ENCODE results near the gene ABCA1. TPM values are rescaled to one million over a fixed set of nuclear protein-coding genes. Genes with fewer than 3 reads are reported as not detected.

The ABCA1 gene
- total and polyA plus RNA-seq, 5 donors from 2014 or later: 0.14 to 4.3 (median 0.41) TPM

- Mint-ChIP-seq H3K27ac (peak overlapping the region in 1 of 3 donors; percentile 32), H3K27me3 (no peaks in the 10 kb centered on the region), H3K4me1 (peaks cover 9 to 17% (median 13%) of the 10 kb centered on the region in 4 donors), H3K9me3 (no peaks in the 10 kb centered on the region), H3K4me3 (no peak overlapping the region), H3K36me3 (no peaks in the 10 kb centered on the region)
- DNase-seq: peak; percentile 25 to 82 (median 72)
- Histone ChIP-seq H3K4me1 (ENCODE audit: control insufficient read depth, insufficient read depth, low read length, poor library complexity, severe bottlenecking) (peaks cover 14% of the 10 kb centered on the region), H3K36me3 (ENCODE audit: control insufficient read depth, insufficient read depth, low read length) (no peaks in the 10 kb centered on the region), H3K4me3 (ENCODE audit: low read depth, low read length) (no peak overlapping the region), H3K27me3 (ENCODE audit: control insufficient read depth, insufficient read depth, low read length) (no peaks in the 10 kb centered on the region), H3K9me3 (ENCODE audit: control insufficient read depth in 2 of 2, low read length in 2 of 2) (no peaks in the 10 kb centered on the region), H3K27ac (ENCODE audit: insufficient read depth, low read length, poor library complexity, severe bottlenecking) (no peak overlapping the region)
- peak; percentile 20 to 34 for ATAC-seq (ENCODE audit: low read depth in 2 of 2)
Measured at GRCh38 chr9:104743376-104743985, 184.5 kb downstream of the ABCA1 start.

- Mint-ChIP-seq H3K4me3 (no peak overlapping the region), H3K36me3 (no peaks in the 10 kb centered on the region), H3K27me3 (peaks cover 7% of the 10 kb centered on the region), H3K9me3 (no peaks in the 10 kb centered on the region), H3K4me1 (peaks cover 2 to 5% (median 4%) of the 10 kb centered on the region in 4 donors), H3K27ac (no peak overlapping the region)
- DNase-seq (no peak), ATAC-seq (ENCODE audit: low read depth in 2 of 2) (no peak)
- Histone ChIP-seq H3K4me3 (ENCODE audit: low read depth, low read length) (no peak overlapping the region), H3K27ac (ENCODE audit: insufficient read depth, low read length, poor library complexity, severe bottlenecking) (no peak overlapping the region), H3K36me3 (ENCODE audit: control insufficient read depth, insufficient read depth, low read length) (no peaks in the 10 kb centered on the region), H3K27me3 (ENCODE audit: control insufficient read depth, insufficient read depth, low read length) (no peaks in the 10 kb centered on the region), H3K9me3 (ENCODE audit: control insufficient read depth in 2 of 2, low read length in 2 of 2) (no peaks in the 10 kb centered on the region), H3K4me1 (ENCODE audit: control insufficient read depth, insufficient read depth, low read length, poor library complexity, severe bottlenecking) (no peaks in the 10 kb centered on the region)
Measured at GRCh38 chr9:104740621-104741020, 187.3 kb downstream of the ABCA1 start.

- Mint-ChIP-seq H3K27ac (no peak overlapping the region), H3K9me3 (no peaks in the 10 kb centered on the region), H3K27me3 (peaks cover 7% of the 10 kb centered on the region), H3K4me1 (peaks cover 2 to 4% (median 4%) of the 10 kb centered on the region in 4 donors), H3K4me3 (no peak overlapping the region), H3K36me3 (no peaks in the 10 kb centered on the region)
- ATAC-seq (ENCODE audit: low read depth in 2 of 2) (no peak), DNase-seq (no peak)
- Histone ChIP-seq H3K4me1 (ENCODE audit: control insufficient read depth, insufficient read depth, low read length, poor library complexity, severe bottlenecking) (no peaks in the 10 kb centered on the region), H3K36me3 (ENCODE audit: control insufficient read depth, insufficient read depth, low read length) (no peaks in the 10 kb centered on the region), H3K9me3 (ENCODE audit: control insufficient read depth in 2 of 2, low read length in 2 of 2) (no peaks in the 10 kb centered on the region), H3K4me3 (ENCODE audit: low read depth, low read length) (no peak overlapping the region), H3K27me3 (ENCODE audit: control insufficient read depth, insufficient read depth, low read length) (no peaks in the 10 kb centered on the region), H3K27ac (ENCODE audit: insufficient read depth, low read length, poor library complexity, severe bottlenecking) (no peak overlapping the region)
Measured at GRCh38 chr9:104738452-104738851, 189.5 kb downstream of the ABCA1 start.

Other genes with a start within 250 kb of the ABCA1 start
- gene OR13D1, start 233.6 kb downstream of the ABCA1 start, total RNA-seq: not detected
- not detected for gene OR13D1, start 233.6 kb downstream of the ABCA1 start, polyA plus RNA-seq
- gene NIPSNAP3A, start 180.5 kb downstream of the ABCA1 start, total RNA-seq: 8.8 TPM
- 10 to 100 TPM; 16.0 to 27.1 (median 18.8) TPM for gene NIPSNAP3A, start 180.5 kb downstream of the ABCA1 start, polyA plus RNA-seq
- 0.79 TPM for gene NIPSNAP3B, start 164.0 kb downstream of the ABCA1 start, total RNA-seq
- 1 to 10 TPM in 1 of 4 donors, under 1 TPM in 3; 0.15 to 2.6 (median 0.21) TPM for gene NIPSNAP3B, start 164.0 kb downstream of the ABCA1 start, polyA plus RNA-seq

Measured in CD4-positive, CD25-positive, alpha-beta regulatory T cell (primary cell).